ENCODE results near the gene FHIT. TPM values are rescaled to one million over a fixed set of nuclear protein-coding genes. Genes with fewer than 3 reads are reported as not detected.

The FHIT gene
- polyA plus RNA-seq, 1 of the 3 experiments (the other 2 are of a cell fraction): 0.41 TPM

DNA sequence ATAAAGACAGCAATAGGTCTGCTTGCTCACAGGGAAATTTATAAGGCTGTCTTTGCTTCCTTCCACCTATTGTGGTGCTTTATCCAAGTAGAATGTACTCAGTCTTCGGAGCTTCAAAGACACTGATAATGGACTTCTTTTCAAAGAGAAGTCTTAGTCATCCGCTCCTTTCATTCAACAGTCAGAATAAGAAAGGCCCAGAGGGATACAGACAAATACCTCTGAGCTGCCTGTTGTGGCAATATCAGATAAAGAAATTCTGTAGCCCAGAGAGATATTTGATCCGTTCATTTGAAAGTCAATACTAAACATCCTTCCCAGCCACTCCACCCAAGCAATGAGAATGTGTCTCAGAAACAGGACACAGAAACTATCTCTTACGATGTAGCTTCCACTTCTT is 110.0 kb downstream of the FHIT start:
- CTCF ChIA-PET: no interaction called here

DNA sequence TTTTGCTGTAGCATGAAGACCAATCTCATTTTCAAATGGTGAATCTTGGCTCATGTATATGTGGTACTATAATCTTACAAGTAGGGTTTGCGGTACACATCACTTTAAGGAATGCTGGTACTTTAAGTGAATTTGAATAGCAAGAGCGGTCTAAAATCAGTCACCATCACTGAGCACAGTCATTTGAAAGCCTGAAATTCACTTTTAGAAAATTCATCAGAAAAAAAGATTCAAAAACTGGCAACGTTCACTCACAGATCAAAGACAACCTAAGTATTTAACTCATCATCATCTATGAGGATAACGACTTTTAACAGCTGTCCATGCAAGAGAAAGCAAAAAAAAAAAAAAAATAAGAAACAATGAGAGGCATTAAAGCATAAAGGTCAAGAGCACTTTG is 111.6 kb downstream of the FHIT start:
- DNase-seq: no peak
- ChIA-PET CTCF (no interaction called here), POLR2A (no interaction called here)
- no peak overlapping the region for H3K4me2 ChIP-seq
- H3F3A ChIP-seq (replicated peaks; ENCODE audit: insufficient read depth): no peaks in the 10 kb centered on the region
- no peaks in the 10 kb centered on the region; the same call in 1 of the 2 replicates for H3K27me3 ChIP-seq (ENCODE audit: insufficient read depth)
- no peaks in the 10 kb centered on the region for H3K9me3 ChIP-seq
- no peaks in the 10 kb centered on the region for H4K20me1 ChIP-seq (ENCODE audit: insufficient read depth)
- no peak overlapping the region for H2AFZ ChIP-seq (ENCODE audit: low read depth)
- no peak overlapping the region for H3K27ac ChIP-seq (ENCODE audit: low read depth in 2 of 2, low read length in 1 of 2)
- TF ChIP-seq TAF1 (IDR thresholded peaks at IDR 0.05; ENCODE audit: borderline replicate concordance, low read depth, low read length) (no peak), POLR2AphosphoS5 (IDR thresholded peaks at IDR 0.05; ENCODE audit: low read depth, low read length) (no peak), RAD21 (IDR thresholded peaks at IDR 0.05; ENCODE audit: low read length) (no peak), GATA2 (CRISPR knock-in tag; IDR thresholded peaks at IDR 0.05) (no peak), RCOR1 (IDR thresholded peaks at IDR 0.05; ENCODE audit: low read length) (no peak), FOSL2 (IDR thresholded peaks at IDR 0.05; ENCODE audit: borderline replicate concordance, low read depth) (no peak), FOXM1 (IDR thresholded peaks at IDR 0.05; ENCODE audit: low read depth) (no peak), GABPA (IDR thresholded peaks at IDR 0.05; ENCODE audit: low read depth) (no peak), EZH2phosphoT487 (IDR thresholded peaks at IDR 0.05; ENCODE audit: borderline replicate concordance, low read depth) (no peak), TEAD4 (IDR thresholded peaks at IDR 0.05; ENCODE audit: borderline replicate concordance, insufficient read depth) (no peak), MEF2A (IDR thresholded peaks at IDR 0.05; ENCODE audit: borderline replicate concordance, low read depth) (no peak), MXI1 (IDR thresholded peaks at IDR 0.05; ENCODE audit: low read depth, low read length) (no peak), CHD2 (IDR thresholded peaks at IDR 0.05; ENCODE audit: low read length, partially characterized antibody) (no peak), RFX5 (IDR thresholded peaks at IDR 0.05; ENCODE audit: low read length) (no peak), NRF1 (IDR thresholded peaks at IDR 0.05; ENCODE audit: low read depth, low read length) (no peak)
- TF ChIP-seq, protein P1, sequence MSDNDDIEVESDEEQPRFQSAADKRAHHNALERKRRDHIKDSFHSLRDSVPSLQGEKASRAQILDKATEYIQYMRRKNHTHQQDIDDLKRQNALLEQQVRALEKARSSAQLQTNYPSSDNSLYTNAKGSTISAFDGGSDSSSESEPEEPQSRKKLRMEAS (IDR thresholded peaks at IDR 0.05; ENCODE audit: low read depth): no peak
- TF ChIP-seq, protein P2, sequence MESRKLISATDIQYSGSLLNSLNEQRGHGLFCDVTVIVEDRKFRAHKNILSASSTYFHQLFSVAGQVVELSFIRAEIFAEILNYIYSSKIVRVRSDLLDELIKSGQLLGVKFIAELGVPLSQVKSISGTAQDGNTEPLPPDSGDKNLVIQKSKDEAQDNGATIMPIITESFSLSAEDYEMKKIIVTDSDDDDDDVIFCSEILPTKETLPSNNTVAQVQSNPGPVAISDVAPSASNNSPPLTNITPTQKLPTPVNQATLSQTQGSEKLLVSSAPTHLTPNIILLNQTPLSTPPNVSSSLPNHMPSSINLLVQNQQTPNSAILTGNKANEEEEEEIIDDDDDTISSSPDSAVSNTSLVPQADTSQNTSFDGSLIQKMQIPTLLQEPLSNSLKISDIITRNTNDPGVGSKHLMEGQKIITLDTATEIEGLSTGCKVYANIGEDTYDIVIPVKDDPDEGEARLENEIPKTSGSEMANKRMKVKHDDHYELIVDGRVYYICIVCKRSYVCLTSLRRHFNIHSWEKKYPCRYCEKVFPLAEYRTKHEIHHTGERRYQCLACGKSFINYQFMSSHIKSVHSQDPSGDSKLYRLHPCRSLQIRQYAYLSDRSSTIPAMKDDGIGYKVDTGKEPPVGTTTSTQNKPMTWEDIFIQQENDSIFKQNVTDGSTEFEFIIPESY (IDR thresholded peaks at IDR 0.05; ENCODE audit: borderline replicate concordance, low read depth): no peak
- TF ChIP-seq, protein P3, sequence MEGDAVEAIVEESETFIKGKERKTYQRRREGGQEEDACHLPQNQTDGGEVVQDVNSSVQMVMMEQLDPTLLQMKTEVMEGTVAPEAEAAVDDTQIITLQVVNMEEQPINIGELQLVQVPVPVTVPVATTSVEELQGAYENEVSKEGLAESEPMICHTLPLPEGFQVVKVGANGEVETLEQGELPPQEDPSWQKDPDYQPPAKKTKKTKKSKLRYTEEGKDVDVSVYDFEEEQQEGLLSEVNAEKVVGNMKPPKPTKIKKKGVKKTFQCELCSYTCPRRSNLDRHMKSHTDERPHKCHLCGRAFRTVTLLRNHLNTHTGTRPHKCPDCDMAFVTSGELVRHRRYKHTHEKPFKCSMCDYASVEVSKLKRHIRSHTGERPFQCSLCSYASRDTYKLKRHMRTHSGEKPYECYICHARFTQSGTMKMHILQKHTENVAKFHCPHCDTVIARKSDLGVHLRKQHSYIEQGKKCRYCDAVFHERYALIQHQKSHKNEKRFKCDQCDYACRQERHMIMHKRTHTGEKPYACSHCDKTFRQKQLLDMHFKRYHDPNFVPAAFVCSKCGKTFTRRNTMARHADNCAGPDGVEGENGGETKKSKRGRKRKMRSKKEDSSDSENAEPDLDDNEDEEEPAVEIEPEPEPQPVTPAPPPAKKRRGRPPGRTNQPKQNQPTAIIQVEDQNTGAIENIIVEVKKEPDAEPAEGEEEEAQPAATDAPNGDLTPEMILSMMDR (IDR thresholded peaks at IDR 0.05): no peak
- TF ChIP-seq, protein P4, sequence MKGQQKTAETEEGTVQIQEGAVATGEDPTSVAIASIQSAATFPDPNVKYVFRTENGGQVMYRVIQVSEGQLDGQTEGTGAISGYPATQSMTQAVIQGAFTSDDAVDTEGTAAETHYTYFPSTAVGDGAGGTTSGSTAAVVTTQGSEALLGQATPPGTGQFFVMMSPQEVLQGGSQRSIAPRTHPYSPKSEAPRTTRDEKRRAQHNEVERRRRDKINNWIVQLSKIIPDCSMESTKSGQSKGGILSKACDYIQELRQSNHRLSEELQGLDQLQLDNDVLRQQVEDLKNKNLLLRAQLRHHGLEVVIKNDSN (IDR thresholded peaks at IDR 0.05; ENCODE audit: borderline replicate concordance, low read depth): no peak
- 56% methylated on average over 4 of the region's 4 CpGs for WGBS (ENCODE audit: low lambda C conversion rate)
- H3K36me3 ChIP-seq (replicated peaks in 1 of 2; ENCODE audit: control insufficient read depth in 1 of 2, insufficient read depth in 2 of 2, low read length in 1 of 2): no peaks in the 10 kb centered on the region
- no peaks in the 10 kb centered on the region; a peak in 2 of 4 replicates for H3K4me1 ChIP-seq (ENCODE audit: control insufficient read depth in 1 of 2, insufficient read depth in 2 of 2, low read depth in 1 of 2, low read length in 1 of 2)
- H3K9ac ChIP-seq: no peak overlapping the region
- H3K4me3 ChIP-seq (ENCODE audit: low read depth in 2 of 2, low read length in 1 of 2): no peak overlapping the region
- no peaks in the 10 kb centered on the region for H3K79me2 ChIP-seq (ENCODE audit: insufficient read depth)
- no peaks in the 10 kb centered on the region for H3K9me2 ChIP-seq

More for the DNA sequence above, 110.0 kb downstream of the FHIT start:
- no peak overlapping the region for H3K9ac ChIP-seq
- H3K4me2 ChIP-seq: no peak overlapping the region
- no peaks in the 10 kb centered on the region for H3K9me3 ChIP-seq
- POLR2A ChIA-PET: no interaction called here
- no peaks in the 10 kb centered on the region for H3K9me2 ChIP-seq
- H3K36me3 ChIP-seq (replicated peaks in 1 of 2; ENCODE audit: control insufficient read depth in 1 of 2, insufficient read depth in 2 of 2, low read length in 1 of 2): no peaks in the 10 kb centered on the region
- no peaks in the 10 kb centered on the region for H3F3A ChIP-seq (replicated peaks; ENCODE audit: insufficient read depth)
- H3K4me3 ChIP-seq (ENCODE audit: low read depth in 2 of 2, low read length in 1 of 2): no peak overlapping the region
- WGBS (ENCODE audit: low lambda C conversion rate): 64% methylated on average over 4 of the region's 4 CpGs
- TF ChIP-seq TEAD4 (IDR thresholded peaks at IDR 0.05; ENCODE audit: borderline replicate concordance, insufficient read depth): no peak
- no peak for TF ChIP-seq EP300 (IDR thresholded peaks at IDR 0.05; ENCODE audit: borderline replicate concordance in 1 of 2, low read depth in 1 of 2, low read length in 1 of 2)
- no peak for TF ChIP-seq RAD21 (IDR thresholded peaks at IDR 0.05; ENCODE audit: low read length)
- TF ChIP-seq MEF2A (IDR thresholded peaks at IDR 0.05; ENCODE audit: borderline replicate concordance, low read depth): no peak
- no peak for TF ChIP-seq EZH2phosphoT487 (IDR thresholded peaks at IDR 0.05; ENCODE audit: borderline replicate concordance, low read depth)
- TF ChIP-seq RFX5 (IDR thresholded peaks at IDR 0.05; ENCODE audit: low read length): no peak
- TF ChIP-seq JUND (IDR thresholded peaks at IDR 0.05): no peak
- no peak for TF ChIP-seq SIN3A (IDR thresholded peaks at IDR 0.05; ENCODE audit: borderline replicate concordance, low read depth, low read length)
- no peak overlapping the region for H3K27ac ChIP-seq (ENCODE audit: low read depth in 2 of 2, low read length in 1 of 2)
- no peak for DNase-seq
- no peaks in the 10 kb centered on the region for H3K79me2 ChIP-seq (ENCODE audit: insufficient read depth)
- no peaks in the 10 kb centered on the region for H4K20me1 ChIP-seq (ENCODE audit: insufficient read depth)
- H3K27me3 ChIP-seq (ENCODE audit: insufficient read depth): no peaks in the 10 kb centered on the region; the same call in 1 of the 2 replicates
- no peak overlapping the region for H2AFZ ChIP-seq (ENCODE audit: low read depth)
- H3K4me1 ChIP-seq (ENCODE audit: control insufficient read depth in 1 of 2, insufficient read depth in 2 of 2, low read depth in 1 of 2, low read length in 1 of 2): no peaks in the 10 kb centered on the region; a peak in 2 of 4 replicates
